SK-N-SH treated with all-trans-retinoic acid at 6 μM for 48 hours (cell line): Measurements from ENCODE around the gene EID3.

Source experiments
- ESRRG ChIP-seq: fragments of 250-450 bp; sonication (Bioruptor Pico); IDR thresholded peaks from 2 replicates; pipeline ENCODE4 v1.6.1; 2021; ENCODE audit warnings: mild to moderate bottlenecking
- ISL1 ChIP-seq: fragments of 250-450 bp; sonication (Bioruptor Pico); IDR thresholded peaks from 2 replicates; pipeline ENCODE4 v2.1.2; 2022; ENCODE audit warnings: mild to moderate bottlenecking, moderate library complexity
- OSR1 ChIP-seq: fragments of 250-450 bp; sonication (Bioruptor Pico); IDR thresholded peaks from 2 replicates; pipeline ENCODE4 v1.8.0; 2022; ENCODE audit warnings: moderate library complexity, mild to moderate bottlenecking, inconsistent platforms

DNA sequence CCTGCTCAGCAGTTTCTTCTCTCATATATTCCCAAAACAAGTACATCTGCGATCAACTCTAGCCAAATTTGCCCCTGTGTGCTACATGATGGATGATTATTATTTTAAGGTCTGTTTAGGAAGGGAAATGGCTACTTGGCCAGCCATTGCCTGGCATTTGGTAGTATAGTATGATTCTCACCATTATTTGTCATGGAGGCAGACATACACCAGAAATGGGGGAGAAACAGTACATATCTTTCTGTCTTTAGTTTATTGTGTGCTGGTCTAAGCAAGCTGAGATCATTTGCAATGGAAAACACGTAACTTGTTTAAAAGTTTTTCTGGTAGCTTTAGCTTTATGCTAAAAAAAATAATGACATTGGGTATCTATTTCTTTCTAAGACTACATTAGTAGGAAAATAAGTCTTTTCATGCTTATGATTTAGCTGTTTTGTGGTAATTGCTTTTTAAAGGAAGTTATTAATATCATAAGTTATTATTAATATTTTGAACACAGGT lies 45.5 kb downstream of the EID3 start:
- TF ChIP-seq ISL1 (CRISPR knock-in tag) (no peak), OSR1 (CRISPR knock-in tag) (no peak), ESRRG (no peak)
